Vagina (tissue), 2 donors: ENCODE results near the gene HORMAD2.

Source experiments
- CTCF ChIP-seq, 3 experiments: fragments of 450-650 bp in 2 of 3; fragments of 200-600 bp in 1 of 3; sonication (generic) in 1 of 3; IDR thresholded peaks; one replicate each; pipeline ENCODE4 v1.5.1; 2017 to 2019; ENCODE audit warnings: antibody characterized with exemption in 3 of 3, mild to moderate bottlenecking in 2 of 3, moderate library complexity in 2 of 3
- POLR2A ChIP-seq, 2 donors: fragments of 450-650 bp; IDR thresholded peaks; one replicate each; pipeline ENCODE4 v1.6.1; 2017; ENCODE audit warnings: antibody characterized with exemption in 2 of 2, mild to moderate bottlenecking in 2 of 2, moderate library complexity in 2 of 2
- POLR2AphosphoS5 ChIP-seq, 2 donors: sonication (generic); formaldehyde crosslinking; IDR thresholded peaks; one replicate each; pipeline ENCODE4 v1.9.0; 2017; ENCODE audit warnings: antibody characterized with exemption in 2 of 2, mild to moderate bottlenecking in 2 of 2, low read depth in 1 of 2; ENCODE audit not compliant: insufficient read depth in 1 of 2

- no peak for TF ChIP-seq CTCF (IDR thresholded peaks at IDR 0.05)
- no peak for TF ChIP-seq POLR2AphosphoS5 (IDR thresholded peaks at IDR 0.05; ENCODE audit: insufficient read depth in 1 of 2, low read depth in 1 of 2)
- TF ChIP-seq POLR2A (IDR thresholded peaks at IDR 0.05): no peak
Measured at GRCh38 chr22:30187529-30188407, 107.5 kb downstream of the HORMAD2 start.
